Superior temporal gyrus (tissue), 1 donor: ENCODE results near the gene RASSF10.

Source experiments
- DNase-seq: peaks from one replicate; pipeline ENCODE4 v3.0.0-alpha.2; 2016; ENCODE audit errors: extremely low spot score

RASSF10 gene

DNA sequence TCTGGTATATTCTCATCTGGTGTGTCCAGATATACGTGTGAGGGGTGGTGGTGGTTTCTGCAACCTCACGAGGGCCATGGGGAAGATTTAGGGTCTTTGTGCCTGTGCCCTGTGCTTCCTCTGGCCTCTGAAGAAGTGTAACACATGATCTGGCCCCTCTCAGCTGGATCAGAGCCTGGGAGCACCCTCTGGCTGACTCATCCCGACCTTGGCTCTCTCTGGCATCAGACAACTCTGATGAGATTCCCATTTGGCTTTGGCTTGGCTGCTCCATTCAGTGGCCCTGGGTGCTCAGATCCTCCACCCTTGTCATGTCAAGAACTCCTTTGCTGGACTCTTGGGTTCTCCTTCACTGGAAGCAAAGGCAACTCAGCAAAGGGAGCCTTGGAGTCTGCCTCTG is 45.2 kb downstream of the RASSF10 start:
- no peak for DNase-seq

DNA sequence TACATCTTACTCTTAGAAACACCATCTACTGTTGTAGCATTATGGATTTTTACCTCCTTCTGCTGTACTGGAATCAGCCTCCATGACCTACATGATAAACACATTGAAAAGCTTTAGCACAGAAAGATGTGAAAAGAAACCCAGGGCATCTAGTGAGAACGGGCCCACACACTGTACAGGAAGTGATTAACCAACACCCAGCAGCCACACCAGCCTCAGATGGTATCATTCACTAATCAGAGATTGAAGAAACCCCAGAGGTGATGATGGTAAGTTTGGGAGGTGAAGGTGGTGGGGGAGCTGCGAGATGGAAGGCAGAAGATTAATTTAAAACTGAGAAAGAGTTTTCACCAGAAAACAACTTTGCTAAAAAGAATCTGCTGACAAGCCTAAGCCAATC is 46.1 kb downstream of the RASSF10 start:
- DNase-seq: no peak

DNA sequence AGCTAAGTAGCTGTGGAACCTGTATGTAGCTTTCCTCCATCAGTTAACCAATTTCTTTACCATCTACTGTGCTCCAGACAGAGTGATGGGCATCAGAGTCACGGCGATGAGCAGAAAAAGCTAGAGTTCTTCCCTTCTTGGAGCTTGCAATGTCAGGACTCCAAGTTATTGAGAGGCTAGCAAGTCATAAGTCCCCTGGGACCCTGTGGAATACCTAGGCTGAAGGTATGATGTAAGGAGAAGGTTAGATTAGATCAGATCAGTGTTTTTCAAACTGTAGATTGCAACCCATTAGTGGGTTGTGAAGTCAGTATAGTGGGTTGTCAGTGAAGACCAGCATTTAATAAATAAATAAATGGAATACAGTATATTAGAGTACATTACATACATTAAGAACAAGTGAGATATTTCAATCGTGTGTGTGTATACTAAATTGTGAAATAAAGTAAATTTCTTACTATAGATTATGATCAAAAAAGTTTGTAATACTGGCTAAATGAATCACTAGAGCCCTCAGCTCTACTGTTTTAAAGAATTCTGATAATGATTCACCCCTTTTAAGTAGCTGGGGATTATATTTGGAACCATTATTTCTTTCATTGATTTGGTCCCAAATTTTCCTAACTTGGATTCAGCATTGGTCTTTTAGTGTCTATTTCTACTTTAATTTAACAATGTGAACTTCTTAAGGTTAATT is 52.3 kb downstream of the RASSF10 start:
- DNase-seq: no peak
